GM12891 (cell line): ENCODE data around the gene PLPPR5.

Experiments used
- PAX5 ChIP-seq: IDR thresholded peaks from 2 replicates; pipeline ENCODE4 v1.6.1; 2011; ENCODE audit warnings: low read length, moderate library complexity, mild to moderate bottlenecking; ENCODE audit not compliant: insufficient read depth, severe bottlenecking
- POLR2A ChIP-seq: IDR thresholded peaks from 2 replicates; pipeline ENCODE4 v1.6.1; 2011; ENCODE audit warnings: low read depth, low read length, control low read depth
- POLR2AphosphoS5 ChIP-seq: IDR thresholded peaks from 2 replicates; pipeline ENCODE4 v1.6.1; 2011; ENCODE audit warnings: low read depth, low read length, control low read depth
- POU2F2 ChIP-seq: IDR thresholded peaks from 2 replicates; pipeline ENCODE4 v1.6.1; 2011; ENCODE audit warnings: low read depth, mild to moderate bottlenecking, control low read depth, low read length, moderate library complexity
- SPI1 ChIP-seq: IDR thresholded peaks from 2 replicates; pipeline ENCODE4 v1.6.1; 2011; ENCODE audit warnings: low read depth, low read length, control low read depth
- TAF1 ChIP-seq: IDR thresholded peaks from 2 replicates; pipeline ENCODE4 v1.6.1; 2011; ENCODE audit warnings: low read depth, low read length, control low read depth

- TF ChIP-seq POLR2A (no peak), TAF1 (no peak), SPI1 (no peak), POLR2AphosphoS5 (no peak), POU2F2 (no peak), PAX5 (no peak)
These were observed 6.0 kb upstream of the PLPPR5 start for GRCh38 chr1:99010679-99011078.
